ENCODE data around the gene HOXC10. TPM values are rescaled to one million over a fixed set of nuclear protein-coding genes. Genes with fewer than 3 reads are reported as not detected.

Gene HOXC10
- total RNA-seq, 1 experiment from 2014 or later, result 18.7 TPM

- no peak for DNase-seq (ENCODE audit: low read depth)
Measured at GRCh38 chr12:53977596-53978445, 7.1 kb upstream of the HOXC10 start.

GRCh38 chr12:53978477-53979356, 6.2 kb upstream of the HOXC10 start:
- DNase-seq (ENCODE audit: low read depth), result no peak

DNA sequence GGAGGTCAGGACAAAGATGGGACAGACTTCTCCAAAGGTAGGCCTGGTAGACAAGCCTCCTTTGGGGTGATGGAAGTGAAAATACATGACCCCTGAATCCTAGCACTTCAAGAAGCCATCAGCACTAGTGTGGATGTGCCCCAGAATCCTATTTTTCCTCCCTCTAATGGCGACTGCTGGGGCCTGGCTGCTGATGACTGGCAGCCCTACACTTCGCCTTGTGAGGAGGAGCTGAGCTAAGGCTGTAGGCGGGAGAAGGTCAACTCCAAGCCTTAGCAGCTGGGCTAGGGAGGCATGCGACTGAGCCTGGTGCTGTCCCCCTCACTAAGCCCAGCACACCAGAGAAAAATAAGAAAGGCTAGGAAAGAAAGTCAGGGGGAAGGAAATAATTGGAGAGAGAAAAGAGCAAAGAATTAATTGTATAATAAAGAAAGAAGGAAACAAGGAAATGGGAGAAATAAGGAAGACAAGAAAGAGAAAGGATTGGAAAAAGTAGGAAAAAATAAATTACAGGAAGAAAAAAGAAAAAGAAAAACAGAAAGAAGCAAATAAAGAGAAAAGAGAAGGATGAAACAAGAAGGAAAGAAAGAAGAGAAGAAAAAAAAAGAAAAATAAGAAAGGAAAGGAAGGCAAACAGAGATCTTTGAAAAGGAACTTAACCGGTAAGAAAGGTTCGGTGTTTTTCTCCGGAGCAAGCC, 4.7 kb upstream of the HOXC10 start:
- no peak for DNase-seq (ENCODE audit: low read depth)

- DNase-seq (ENCODE audit: low read depth), result no peak
Measured at GRCh38 chr12:53980802-53981496, 4.0 kb upstream of the HOXC10 start.

DNA sequence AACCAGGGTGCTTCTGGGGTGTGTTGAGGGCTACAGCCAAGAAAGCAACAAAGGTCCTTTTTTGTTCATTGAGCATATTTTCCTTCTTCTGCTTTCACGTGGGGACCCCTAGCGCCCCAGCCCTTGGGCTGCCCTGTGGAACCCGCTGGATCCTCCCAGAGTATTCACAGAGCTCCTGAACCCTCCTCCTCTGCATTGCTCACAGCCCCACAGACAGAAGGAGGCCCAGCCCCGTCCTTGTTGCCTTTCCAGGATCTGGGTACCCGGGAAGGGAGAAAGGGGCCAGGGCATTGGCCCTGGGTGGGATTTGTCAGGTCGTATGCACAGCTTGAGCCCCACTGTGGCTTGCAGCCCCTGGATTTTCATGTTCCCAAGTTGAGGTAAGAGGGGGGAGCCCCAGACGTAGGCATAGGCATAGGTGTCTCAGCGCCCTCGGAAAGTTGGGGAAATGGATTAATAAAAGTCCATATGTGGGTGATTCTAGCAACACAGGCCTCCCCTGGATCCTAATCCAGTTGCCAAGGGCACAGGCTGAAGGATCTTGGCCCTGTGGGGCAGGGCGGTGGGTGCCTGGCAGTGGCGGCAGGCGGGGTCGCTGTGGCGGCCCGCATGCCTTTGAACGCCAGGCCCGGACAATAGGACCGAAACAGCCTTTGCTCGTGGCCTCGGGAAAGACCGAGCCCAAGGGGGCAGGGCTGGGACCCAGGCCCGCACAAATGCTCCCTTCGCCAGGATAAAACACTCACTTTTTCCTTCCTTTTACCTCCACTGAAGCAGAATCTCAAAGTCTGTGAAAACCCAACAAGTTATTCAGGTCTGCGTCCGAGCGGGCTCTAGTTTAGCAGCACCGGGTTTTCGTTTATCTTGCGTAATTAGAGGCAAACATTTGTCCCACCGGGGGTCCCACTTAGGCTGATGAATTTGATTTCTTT, 3.0 kb upstream of the HOXC10 start:
- DNase-seq (ENCODE audit: low read depth), result no peak

GRCh38 chr12:53982648-53983567, 2.0 kb upstream of the HOXC10 start:
- DNase-seq (ENCODE audit: low read depth), result no peak

GRCh38 chr12:53983568-53983949, 1.4 kb upstream of the HOXC10 start:
- DNase-seq (ENCODE audit: low read depth), result no peak

GRCh38 chr12:53983950-53984572, 885 bp upstream of the HOXC10 start:
- DNase-seq (ENCODE audit: low read depth), result no peak

- DNase-seq (ENCODE audit: low read depth), result no peak
Measured at GRCh38 chr12:53985692-53985993, 697 bp downstream of the HOXC10 start.

GRCh38 chr12:53985994-53986685, 1.2 kb downstream of the HOXC10 start:
- DNase-seq (ENCODE audit: low read depth), result peak; percentile 78

DNA sequence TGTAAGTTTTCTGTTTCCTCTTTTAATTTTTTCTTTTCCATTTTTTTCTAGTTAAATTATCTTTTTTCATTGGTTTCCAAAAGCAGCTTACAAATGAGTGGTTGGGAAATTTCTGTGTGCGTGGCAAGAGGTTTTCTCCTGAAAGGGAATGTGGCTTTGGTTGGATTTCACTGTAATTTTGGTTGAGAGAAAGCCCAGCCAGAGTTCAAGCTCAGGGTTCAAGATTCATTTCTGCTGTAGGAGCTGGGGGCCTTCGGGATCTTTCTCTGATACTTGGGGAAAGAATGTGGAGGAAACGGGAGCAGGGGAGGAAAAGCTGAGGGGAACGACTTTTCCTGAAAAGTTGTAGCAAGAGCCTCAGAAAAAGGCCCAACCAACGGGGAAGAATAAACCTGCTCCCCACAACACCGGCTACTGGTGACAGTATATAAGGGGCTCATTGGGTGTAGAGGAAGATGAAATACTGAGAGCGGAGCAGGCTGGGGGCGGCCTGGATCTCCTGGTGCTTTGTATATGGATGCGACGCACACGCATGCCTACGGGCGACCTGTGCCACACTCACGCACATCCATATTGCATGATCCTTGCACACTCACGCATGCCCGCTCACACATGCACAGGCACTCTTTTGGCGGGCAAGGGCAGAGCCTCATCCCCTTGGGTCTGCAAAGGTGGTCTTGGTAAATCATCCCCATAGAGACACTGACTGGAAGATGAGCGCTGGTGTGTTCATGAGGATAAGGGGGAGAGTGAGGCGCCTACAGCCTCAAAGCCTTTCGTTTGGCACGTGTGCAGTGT, 1.9 kb downstream of the HOXC10 start:
- no peak for DNase-seq (ENCODE audit: low read depth)

DNA sequence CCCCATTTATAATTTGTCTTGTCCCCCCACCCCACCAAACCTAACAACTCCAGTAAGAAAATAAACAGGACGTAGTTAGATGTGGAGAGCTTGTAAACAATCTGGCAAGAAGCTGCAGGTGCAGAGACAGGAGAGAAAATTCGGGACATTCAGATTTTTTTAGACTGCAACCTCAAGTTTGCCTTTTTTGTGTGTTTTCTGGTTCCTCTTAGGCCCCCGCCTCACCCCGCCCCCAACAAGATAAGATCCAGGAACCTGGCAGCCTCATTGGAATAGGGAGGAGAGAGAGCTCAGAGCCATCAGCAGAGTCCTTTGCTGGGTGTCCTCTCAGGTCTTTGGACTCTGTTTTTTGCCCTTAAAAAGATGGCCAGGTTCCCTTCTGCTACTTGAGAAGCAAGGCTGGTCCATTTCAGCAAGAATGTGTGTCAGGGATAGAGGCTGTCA, 2.9 kb downstream of the HOXC10 start:
- no peak for DNase-seq (ENCODE audit: low read depth)

GRCh38 chr12:53988541-53989226, 3.7 kb downstream of the HOXC10 start:
- no peak for DNase-seq (ENCODE audit: low read depth)

DNA sequence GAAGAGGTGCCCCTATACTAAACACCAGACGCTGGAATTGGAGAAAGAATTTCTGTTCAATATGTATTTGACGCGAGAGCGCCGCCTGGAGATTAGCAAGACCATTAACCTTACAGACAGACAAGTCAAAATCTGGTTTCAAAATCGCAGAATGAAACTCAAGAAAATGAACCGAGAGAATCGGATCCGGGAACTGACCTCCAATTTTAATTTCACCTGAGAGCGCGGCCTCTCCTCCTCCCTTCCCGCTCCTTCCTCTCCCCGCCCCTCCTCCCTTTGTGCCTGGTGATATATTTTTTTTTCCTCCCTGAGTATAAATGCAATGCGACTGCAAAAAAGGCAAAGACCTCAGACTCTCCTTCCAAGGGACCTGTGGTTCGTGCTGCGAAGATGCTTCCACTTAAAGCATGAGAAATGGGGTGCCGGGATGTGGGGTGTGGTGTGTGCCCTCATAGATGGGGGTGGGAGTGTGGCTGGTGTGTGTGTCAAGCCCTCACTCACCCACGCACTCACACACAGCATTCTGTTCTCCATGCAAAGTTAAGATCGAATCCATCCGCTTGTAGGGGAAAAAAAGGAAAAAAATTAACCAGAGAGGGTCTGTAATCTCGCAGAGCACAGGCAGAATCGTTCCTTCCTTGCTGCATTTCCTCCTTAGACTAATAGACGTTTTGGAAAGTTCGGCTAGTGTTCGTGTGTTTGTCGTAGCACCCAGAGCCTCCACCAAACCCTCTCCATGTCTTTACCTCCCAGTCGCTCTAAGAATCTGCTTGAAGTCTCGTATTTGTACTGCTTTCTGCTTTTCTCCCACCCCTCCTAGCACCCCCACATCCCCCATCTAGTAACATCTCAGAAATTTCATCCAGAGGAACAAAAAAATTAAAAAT, 4.5 kb downstream of the HOXC10 start:
- peak; percentile 77 for DNase-seq (ENCODE audit: low read depth)

GRCh38 chr12:53990311-53991076, 5.5 kb downstream of the HOXC10 start:
- no peak for DNase-seq (ENCODE audit: low read depth)
